Activated CD4-positive, alpha-beta T cell treated with anti-CD3 and anti-CD28 coated beads, Interleukin-2, amount 50 U/mL, for 24 hours (primary cell): ENCODE measurements around the gene DTWD2.

ENCODE experiments used
- DNase-seq, 2 donors: peaks; one replicate each; pipeline ENCODE4 v3.0.0-alpha.2; 2020; ENCODE audit warnings: low read depth in 1 of 2, low spot score in 1 of 2

DTWD2 gene

GRCh38 chr5:118987988-118988865 is at the start of gene DTWD2:
Gene DTWD2 (minus strand): TSS chr5:118988547. CDS start chr5:118988511, 36 bp downstream.
- peak; percentile 86 to 87 for DNase-seq

- no peak for DNase-seq
Measured at GRCh38 chr5:119037496-119038215, 49.3 kb upstream of the DTWD2 start.

- DNase-seq = peak in 1 of 2 donors; percentile 13
Measured at GRCh38 chr5:119036101-119036762, 47.9 kb upstream of the DTWD2 start.

GRCh38 chr5:119033135-119033534 is 44.8 kb upstream of the DTWD2 start:
- no peak for DNase-seq

GRCh38 chr5:119032656-119033055 is 44.3 kb upstream of the DTWD2 start:
- no peak for DNase-seq

- no peak for DNase-seq
Measured at GRCh38 chr5:119031905-119032304, 43.6 kb upstream of the DTWD2 start.

GRCh38 chr5:119031011-119031886 is 42.9 kb upstream of the DTWD2 start:
- DNase-seq = peak in 1 of 2 donors; percentile 14

DNA sequence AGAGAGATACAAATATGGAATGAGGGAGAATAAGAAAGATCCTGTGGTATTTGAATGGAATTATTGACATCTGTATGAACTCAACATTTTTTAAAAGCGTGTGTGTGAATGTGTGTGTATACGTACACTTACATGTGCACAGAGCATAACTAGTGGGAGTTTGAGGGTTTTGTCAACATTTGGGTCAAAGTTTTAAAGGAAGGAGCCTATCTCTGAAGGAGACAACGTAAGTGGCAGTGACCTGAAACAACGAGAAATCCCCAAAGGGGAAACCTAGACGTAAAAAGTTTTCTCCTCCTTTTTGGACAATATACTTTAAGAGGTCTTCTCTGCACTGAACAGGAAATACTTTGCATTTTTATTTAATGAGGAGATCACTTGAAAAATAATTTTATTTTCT is 40.2 kb upstream of the DTWD2 start:
- no peak for DNase-seq

- no peak for DNase-seq
Measured at GRCh38 chr5:119022773-119023172, 34.4 kb upstream of the DTWD2 start.

GRCh38 chr5:119022017-119022745 is 33.8 kb upstream of the DTWD2 start:
- DNase-seq = no peak

DNA sequence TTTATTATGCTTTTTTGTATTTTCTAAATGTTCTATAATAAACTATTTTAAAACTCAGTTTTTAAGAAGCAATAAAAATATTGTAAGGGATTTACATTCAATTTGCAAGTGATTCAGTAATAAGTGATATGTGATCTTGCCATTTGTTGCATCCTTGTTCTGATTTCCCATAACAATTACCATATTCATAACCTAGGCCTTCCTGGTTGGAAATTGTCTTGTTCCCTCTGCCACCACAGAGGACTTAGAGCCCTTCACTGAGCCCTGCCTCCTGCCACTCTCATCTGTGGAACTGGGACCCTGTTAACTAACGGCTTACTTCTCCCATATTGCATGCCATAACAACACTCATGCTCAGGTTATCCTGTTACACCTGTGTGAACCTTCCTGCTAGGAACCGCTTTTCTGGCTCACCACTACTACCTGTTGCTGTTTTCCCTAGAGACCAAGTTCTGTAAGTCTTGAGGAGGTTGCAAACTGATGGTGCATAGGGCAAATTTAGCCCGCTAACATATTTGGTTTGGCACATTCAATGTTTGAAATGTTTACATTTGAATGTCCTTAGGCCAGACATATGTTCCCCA is 32.9 kb upstream of the DTWD2 start:
- DNase-seq = no peak

- DNase-seq = no peak
Measured at GRCh38 chr5:119019949-119020348, 31.6 kb upstream of the DTWD2 start.

GRCh38 chr5:119019501-119019900 is 31.2 kb upstream of the DTWD2 start:
- no peak for DNase-seq

DNA sequence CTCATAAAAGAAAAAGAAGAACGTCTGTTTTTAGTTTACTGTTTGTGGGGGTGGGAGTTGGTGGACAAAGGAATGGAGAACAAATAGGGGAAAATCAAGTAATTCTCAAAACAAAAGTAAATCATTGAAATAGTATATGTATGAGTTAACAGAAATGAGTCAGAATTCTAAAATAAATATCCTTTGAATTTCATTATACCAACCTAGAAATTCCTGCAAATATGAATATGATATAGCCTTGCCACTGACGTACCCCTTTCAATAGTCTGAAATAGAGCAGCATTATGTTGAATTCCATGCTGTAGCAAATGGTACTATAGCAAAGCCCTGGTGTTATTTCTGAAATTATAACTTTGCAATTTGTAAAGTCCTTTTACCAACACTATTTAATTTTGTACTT is 29.6 kb upstream of the DTWD2 start:
- DNase-seq = no peak

DNA sequence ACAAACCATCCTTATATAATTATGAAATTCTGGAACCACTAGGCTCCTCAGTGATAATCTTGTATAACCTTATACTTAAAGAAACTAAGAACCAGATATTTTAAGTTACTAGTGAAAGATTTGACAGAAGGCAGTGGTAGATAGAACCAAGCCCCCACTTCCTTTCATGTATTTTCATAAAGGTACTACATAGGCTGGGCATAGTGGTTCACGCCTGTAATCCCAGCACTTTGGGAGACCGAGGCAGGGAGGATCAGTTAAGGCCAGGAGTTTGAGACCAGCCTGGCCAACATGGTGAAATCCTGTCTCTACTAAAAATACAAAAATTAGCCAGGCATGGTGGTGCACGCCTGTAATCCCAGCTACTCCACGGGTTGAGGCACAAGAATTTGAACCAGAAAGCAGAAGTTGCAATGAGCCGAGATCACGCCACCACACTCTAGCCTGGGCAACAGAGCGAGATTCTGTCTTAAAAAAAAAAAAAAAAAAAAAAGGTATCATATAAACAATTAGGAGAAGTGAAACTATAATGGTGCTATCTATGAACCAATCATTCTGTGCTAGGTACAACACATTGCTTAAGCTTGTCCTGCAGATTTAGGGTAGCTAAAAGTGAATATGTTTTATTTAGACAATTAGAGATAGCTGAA is 27.9 kb upstream of the DTWD2 start:
- no peak for DNase-seq

DNA sequence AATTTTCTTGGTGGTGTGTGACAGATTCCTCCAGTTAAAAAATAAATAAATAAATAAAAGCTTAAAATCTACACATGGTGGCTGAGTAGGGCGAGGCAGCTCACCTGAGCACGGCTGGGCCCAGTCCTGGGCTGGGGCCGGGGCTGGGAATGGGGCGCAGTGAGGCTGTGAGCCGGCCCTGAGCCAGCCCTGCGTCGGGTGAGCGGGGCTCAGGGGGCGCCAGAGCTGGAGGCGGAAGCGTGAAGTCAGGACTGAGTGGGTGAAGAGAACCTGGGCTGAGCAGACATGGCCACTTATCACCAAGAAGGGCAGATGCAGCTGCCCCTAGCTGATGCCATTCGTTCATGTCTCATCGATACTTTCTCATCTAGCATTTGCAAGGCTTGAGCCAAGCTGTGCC is 22.8 kb upstream of the DTWD2 start:
- no peak for DNase-seq

DNA sequence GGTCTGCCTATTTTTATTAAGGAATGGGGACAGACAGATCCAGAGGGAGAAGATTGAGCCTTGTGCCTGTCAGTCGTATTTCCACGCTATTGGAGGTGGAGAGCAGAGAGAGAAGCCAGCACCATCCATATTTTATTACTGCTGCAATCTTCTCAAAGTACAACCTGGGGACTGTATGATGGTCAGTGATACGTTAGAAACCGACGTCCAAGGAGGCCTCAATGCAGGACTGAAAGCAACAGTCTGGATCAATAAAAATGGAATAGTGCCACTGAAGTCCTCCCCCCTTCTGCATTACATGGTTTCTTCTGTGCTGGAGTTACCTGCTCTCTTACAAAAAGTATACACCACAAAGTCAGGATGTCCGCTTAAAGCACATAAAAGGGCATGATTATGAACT is 21.9 kb upstream of the DTWD2 start:
- no peak for DNase-seq

- DNase-seq = no peak
Measured at GRCh38 chr5:119009131-119009530, 20.8 kb upstream of the DTWD2 start.

GRCh38 chr5:118999696-119000095 is 11.3 kb upstream of the DTWD2 start:
- no peak for DNase-seq
